GM12801 (cell line): ENCODE results near the gene FMNL1.

Source experiments
- CTCF ChIP-seq: IDR thresholded peaks from one replicate; pipeline ENCODE4 v1.5.1; 2011; ENCODE audit warnings: control low read depth; ENCODE audit not compliant: insufficient read length; ENCODE audit errors: extremely low read depth

The FMNL1 gene

GRCh38 chr17:45284176-45285140 lies 62.8 kb downstream of the FMNL1 start:
- no peak for TF ChIP-seq CTCF

GRCh38 chr17:45286286-45286685 lies 64.6 kb downstream of the FMNL1 start:
- no peak for TF ChIP-seq CTCF

- TF ChIP-seq CTCF: no peak
Observed at GRCh38 chr17:45287526-45288500, 66.1 kb downstream of the FMNL1 start.

GRCh38 chr17:45288825-45289224 lies 67.1 kb downstream of the FMNL1 start:
- TF ChIP-seq CTCF: no peak

GRCh38 chr17:45289301-45290268 lies 67.9 kb downstream of the FMNL1 start:
- no peak for TF ChIP-seq CTCF

- no peak for TF ChIP-seq CTCF
Observed at GRCh38 chr17:45290269-45290765, 68.6 kb downstream of the FMNL1 start.
